SK-N-SH (cell line): Measurements from ENCODE around the gene PSD.

Experiments used
- RAD21 ChIP-seq: IDR thresholded peaks from 2 replicates; pipeline ENCODE4 v1.6.1; 2012; ENCODE audit warnings: mild to moderate bottlenecking, low read length
- RCOR1 ChIP-seq: fragments of 150-350 bp; IDR thresholded peaks from 2 replicates; pipeline ENCODE4 v1.6.1; 2017; ENCODE audit warnings: antibody characterized with exemption, low read length
- ZBTB33 ChIP-seq: IDR thresholded peaks from 2 replicates; pipeline ENCODE4 v1.4.0; 2012; ENCODE audit warnings: low read depth, borderline replicate concordance
- TF ChIP-seq, protein P1 (sequence below): fragments of 200-600 bp; sonication (generic); IDR thresholded peaks from 2 replicates; pipeline ENCODE4 v1.6.1; 2017; ENCODE audit warnings: antibody characterized with exemption, mild to moderate bottlenecking, moderate library complexity

DNA sequence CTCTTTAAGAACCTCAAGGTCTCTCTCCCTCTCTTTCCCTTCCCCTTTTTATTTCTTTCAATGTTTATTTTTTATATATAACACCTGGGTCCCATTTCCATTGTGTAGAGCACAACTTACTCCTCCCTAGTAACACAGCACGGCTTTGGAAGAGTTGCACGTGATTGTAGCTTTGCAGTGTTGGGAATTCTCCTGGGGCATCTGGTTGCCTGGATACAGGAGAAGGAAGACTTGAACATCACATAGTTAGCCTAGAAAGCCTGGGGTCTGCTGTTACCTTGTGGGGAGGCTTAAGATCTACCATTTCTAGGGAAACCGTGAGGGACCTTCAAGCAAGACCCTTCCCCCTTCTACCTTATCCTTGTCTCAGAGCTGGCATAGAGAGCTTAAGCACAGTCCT lies 64.1 kb downstream of the PSD start:
- TF ChIP-seq ZBTB33 (no peak), RAD21 (no peak), RCOR1 (no peak)
- TF ChIP-seq, protein P1, sequence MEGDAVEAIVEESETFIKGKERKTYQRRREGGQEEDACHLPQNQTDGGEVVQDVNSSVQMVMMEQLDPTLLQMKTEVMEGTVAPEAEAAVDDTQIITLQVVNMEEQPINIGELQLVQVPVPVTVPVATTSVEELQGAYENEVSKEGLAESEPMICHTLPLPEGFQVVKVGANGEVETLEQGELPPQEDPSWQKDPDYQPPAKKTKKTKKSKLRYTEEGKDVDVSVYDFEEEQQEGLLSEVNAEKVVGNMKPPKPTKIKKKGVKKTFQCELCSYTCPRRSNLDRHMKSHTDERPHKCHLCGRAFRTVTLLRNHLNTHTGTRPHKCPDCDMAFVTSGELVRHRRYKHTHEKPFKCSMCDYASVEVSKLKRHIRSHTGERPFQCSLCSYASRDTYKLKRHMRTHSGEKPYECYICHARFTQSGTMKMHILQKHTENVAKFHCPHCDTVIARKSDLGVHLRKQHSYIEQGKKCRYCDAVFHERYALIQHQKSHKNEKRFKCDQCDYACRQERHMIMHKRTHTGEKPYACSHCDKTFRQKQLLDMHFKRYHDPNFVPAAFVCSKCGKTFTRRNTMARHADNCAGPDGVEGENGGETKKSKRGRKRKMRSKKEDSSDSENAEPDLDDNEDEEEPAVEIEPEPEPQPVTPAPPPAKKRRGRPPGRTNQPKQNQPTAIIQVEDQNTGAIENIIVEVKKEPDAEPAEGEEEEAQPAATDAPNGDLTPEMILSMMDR = no peak
